ENCODE results near the gene SERPINA5. TPM values are rescaled to one million over a fixed set of nuclear protein-coding genes. Genes with fewer than 3 reads are reported as not detected.

SERPINA5 gene
- total RNA-seq, 1 experiment from 2014 or later, result 3.0 TPM

GRCh38 chr14:94613720-94614644, 32.8 kb downstream of the SERPINA5 start (continued):
- TF ChIP-seq FOSL1 (IDR thresholded peaks at IDR 0.05; ENCODE audit: low read depth), result no peak
- no peak for TF ChIP-seq EGR1 (IDR thresholded peaks at IDR 0.05; ENCODE audit: low read depth)
- no peak for TF ChIP-seq ELF1 (IDR thresholded peaks at IDR 0.05; ENCODE audit: borderline replicate concordance, low read depth)
- no peak for TF ChIP-seq ZNF274 (IDR thresholded peaks at IDR 0.05; ENCODE audit: low read depth, low read length)

- ChIA-PET POLR2A (interaction anchor here (1.1 kb wide), 1 partner anchor 14 kb away, joined by 3 read pairs; no protein-coding TSS in a partner anchor), CTCF (no interaction called here), RAD21 (ENCODE audit: low non-redundant PET in 1 of 2, low total read pairs in 2 of 2, uncharacterized antibody in 2 of 2, unreplicated experiment in 2 of 2) (no interaction called here)
- Histone ChIP-seq H3K9me2 (ENCODE audit: insufficient read depth) (no peaks in the 10 kb centered on the region), H3K36me3 (ENCODE audit: control insufficient read depth in 1 of 2, insufficient read depth in 2 of 2, low read length in 2 of 2) (no peaks in the 10 kb centered on the region), H3K4me3 (replicated peaks in 1 of 2; ENCODE audit: low read depth in 1 of 2, low read length in 2 of 2) (no peak overlapping the region), H3K4me2 (ENCODE audit: low read length) (no peak overlapping the region), H3K27me3 (ENCODE audit: insufficient read depth, low read length) (no peaks in the 10 kb centered on the region), H3K27ac (ENCODE audit: low read depth, low read length) (no peak overlapping the region), H3K9me3 (ENCODE audit: control insufficient read depth in 1 of 2, insufficient read depth in 1 of 2, low read depth in 1 of 2, low read length in 2 of 2) (peaks cover 3 to 10% of the 10 kb centered on the region in 2 experiments; a peak in 2 of 4 replicates), H3K4me1 (ENCODE audit: control insufficient read depth in 1 of 2, insufficient read depth in 2 of 2, low read length in 2 of 2) (peaks cover 8 to 32% of the 10 kb centered on the region in 2 experiments; a peak in 3 of 4 replicates), H3K79me2 (ENCODE audit: insufficient read depth, low read length) (no peaks in the 10 kb centered on the region), H2AFZ (ENCODE audit: low read depth, low read length, poor library complexity, severe bottlenecking) (no peak overlapping the region), H3K9ac (ENCODE audit: low read length) (no peak overlapping the region), H4K20me1 (ENCODE audit: insufficient read depth) (no peaks in the 10 kb centered on the region)
- ATAC-seq, result no peak
- TF ChIP-seq POLR2AphosphoS5 (IDR thresholded peaks at IDR 0.05; ENCODE audit: low read depth, low read length), result no peak
- TF ChIP-seq ATF3 (IDR thresholded peaks at IDR 0.05), result no peak
- no peak for TF ChIP-seq SIN3A (IDR thresholded peaks at IDR 0.05; ENCODE audit: low read depth)
- TF ChIP-seq ZBTB33 (IDR thresholded peaks at IDR 0.05; ENCODE audit: extremely low read depth, insufficient replicate concordance, low read length), result no peak
- TF ChIP-seq REST (IDR thresholded peaks at IDR 0.05; ENCODE audit: low read depth), result no peak
- no peak for TF ChIP-seq ZNF274 (IDR thresholded peaks at IDR 0.05; ENCODE audit: low read depth, low read length)
- TF ChIP-seq SRF (IDR thresholded peaks at IDR 0.05; ENCODE audit: low read depth), result no peak
- no peak for TF ChIP-seq EZH2 (IDR thresholded peaks at IDR 0.05)
- TF ChIP-seq, protein P1, sequence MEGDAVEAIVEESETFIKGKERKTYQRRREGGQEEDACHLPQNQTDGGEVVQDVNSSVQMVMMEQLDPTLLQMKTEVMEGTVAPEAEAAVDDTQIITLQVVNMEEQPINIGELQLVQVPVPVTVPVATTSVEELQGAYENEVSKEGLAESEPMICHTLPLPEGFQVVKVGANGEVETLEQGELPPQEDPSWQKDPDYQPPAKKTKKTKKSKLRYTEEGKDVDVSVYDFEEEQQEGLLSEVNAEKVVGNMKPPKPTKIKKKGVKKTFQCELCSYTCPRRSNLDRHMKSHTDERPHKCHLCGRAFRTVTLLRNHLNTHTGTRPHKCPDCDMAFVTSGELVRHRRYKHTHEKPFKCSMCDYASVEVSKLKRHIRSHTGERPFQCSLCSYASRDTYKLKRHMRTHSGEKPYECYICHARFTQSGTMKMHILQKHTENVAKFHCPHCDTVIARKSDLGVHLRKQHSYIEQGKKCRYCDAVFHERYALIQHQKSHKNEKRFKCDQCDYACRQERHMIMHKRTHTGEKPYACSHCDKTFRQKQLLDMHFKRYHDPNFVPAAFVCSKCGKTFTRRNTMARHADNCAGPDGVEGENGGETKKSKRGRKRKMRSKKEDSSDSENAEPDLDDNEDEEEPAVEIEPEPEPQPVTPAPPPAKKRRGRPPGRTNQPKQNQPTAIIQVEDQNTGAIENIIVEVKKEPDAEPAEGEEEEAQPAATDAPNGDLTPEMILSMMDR (IDR thresholded peaks at IDR 0.05 in 2 of 3, conservative IDR thresholded peaks at IDR 0.05 in 1 of 3; ENCODE audit: borderline replicate concordance in 1 of 3, insufficient read depth in 1 of 3, low read depth in 2 of 3, low read length in 2 of 3), result no peak
- no TSS peak for BruUV-seq (replicated peaks)
- DNase-seq (ENCODE audit: low read depth, low spot score), result no peak
- intact Hi-C loops (cut with micrococcal nuclease), result no loop called here
These were observed 33.6 kb downstream of the SERPINA5 start for GRCh38 chr14:94614802-94615201.
